ENCODE data around the gene SEMA5B.

Gene SEMA5B

GRCh38 chr3:123032057-123032456, 4.5 kb upstream of the SEMA5B start:
- Histone ChIP-seq H3K4me3 (replicated peaks; ENCODE audit: insufficient read depth, low read length) (no peak overlapping the region), H3K27ac (replicated peaks) (no peak overlapping the region), H3K27me3 (ENCODE audit: insufficient read depth, poor library complexity, severe bottlenecking) (peaks cover 23% of the 10 kb centered on the region)
- no peak for DNase-seq (ENCODE audit: low read depth in 1 of 2, low spot score in 1 of 2)
- TF ChIP-seq REST (IDR thresholded peaks at IDR 0.05; ENCODE audit: insufficient replicate concordance, low read depth) = no peak
- no peak for TF ChIP-seq GABPA (IDR thresholded peaks at IDR 0.05; ENCODE audit: low read depth)
- no peak for TF ChIP-seq CTCF (IDR thresholded peaks at IDR 0.05; ENCODE audit: insufficient read depth, low read length)

- TF ChIP-seq REST (IDR thresholded peaks at IDR 0.05; ENCODE audit: insufficient replicate concordance, low read depth) (no peak), CTCF (IDR thresholded peaks at IDR 0.05; ENCODE audit: insufficient read depth, low read length) (no peak), SPI1 (IDR thresholded peaks at IDR 0.05; ENCODE audit: borderline replicate concordance, low read depth) (no peak), POLR2AphosphoS5 (IDR thresholded peaks at IDR 0.05; ENCODE audit: low read depth) (no peak), GABPA (IDR thresholded peaks at IDR 0.05; ENCODE audit: low read depth) (no peak)
- Histone ChIP-seq H3K27me3 (ENCODE audit: insufficient read depth, poor library complexity, severe bottlenecking) (peaks cover 32% of the 10 kb centered on the region), H3K4me3 (replicated peaks; ENCODE audit: insufficient read depth, low read length) (no peak overlapping the region), H3K27ac (replicated peaks) (no peak overlapping the region)
- no peak for DNase-seq (ENCODE audit: low read depth in 1 of 2, low spot score in 1 of 2)
These were observed 3.5 kb upstream of the SEMA5B start for GRCh38 chr3:123031051-123031450.

GRCh38 chr3:123028233-123028828, 768 bp upstream of the SEMA5B start:
- TF ChIP-seq POLR2AphosphoS5 (IDR thresholded peaks at IDR 0.05; ENCODE audit: low read depth) (no peak), GABPA (IDR thresholded peaks at IDR 0.05; ENCODE audit: low read depth) (no peak), SPI1 (IDR thresholded peaks at IDR 0.05; ENCODE audit: borderline replicate concordance, low read depth) (no peak), REST (IDR thresholded peaks at IDR 0.05; ENCODE audit: insufficient replicate concordance, low read depth) (no peak), CTCF (IDR thresholded peaks at IDR 0.05; ENCODE audit: insufficient read depth, low read length) (no peak)
- peak; percentile 28 to 45 for DNase-seq (ENCODE audit: low read depth in 1 of 2, low spot score in 1 of 2)
- Histone ChIP-seq H3K27ac (replicated peaks) (no peak overlapping the region), H3K27me3 (ENCODE audit: insufficient read depth, poor library complexity, severe bottlenecking) (peaks cover 51% of the 10 kb centered on the region), H3K4me3 (replicated peaks; ENCODE audit: insufficient read depth, low read length) (peak overlapping the region; percentile 39)

Data from HL-60 (cell line).